ENCODE results near the gene MSL2.

The MSL2 gene

GRCh38 chr3:136162322-136162721 is 33.8 kb downstream of the MSL2 start:
- no peak for DNase-seq (ENCODE audit: low read depth, low spot score)
- no peak overlapping the region for H3K4me3 ChIP-seq (ENCODE audit: low read depth, low read length)
- TF ChIP-seq, protein P1, sequence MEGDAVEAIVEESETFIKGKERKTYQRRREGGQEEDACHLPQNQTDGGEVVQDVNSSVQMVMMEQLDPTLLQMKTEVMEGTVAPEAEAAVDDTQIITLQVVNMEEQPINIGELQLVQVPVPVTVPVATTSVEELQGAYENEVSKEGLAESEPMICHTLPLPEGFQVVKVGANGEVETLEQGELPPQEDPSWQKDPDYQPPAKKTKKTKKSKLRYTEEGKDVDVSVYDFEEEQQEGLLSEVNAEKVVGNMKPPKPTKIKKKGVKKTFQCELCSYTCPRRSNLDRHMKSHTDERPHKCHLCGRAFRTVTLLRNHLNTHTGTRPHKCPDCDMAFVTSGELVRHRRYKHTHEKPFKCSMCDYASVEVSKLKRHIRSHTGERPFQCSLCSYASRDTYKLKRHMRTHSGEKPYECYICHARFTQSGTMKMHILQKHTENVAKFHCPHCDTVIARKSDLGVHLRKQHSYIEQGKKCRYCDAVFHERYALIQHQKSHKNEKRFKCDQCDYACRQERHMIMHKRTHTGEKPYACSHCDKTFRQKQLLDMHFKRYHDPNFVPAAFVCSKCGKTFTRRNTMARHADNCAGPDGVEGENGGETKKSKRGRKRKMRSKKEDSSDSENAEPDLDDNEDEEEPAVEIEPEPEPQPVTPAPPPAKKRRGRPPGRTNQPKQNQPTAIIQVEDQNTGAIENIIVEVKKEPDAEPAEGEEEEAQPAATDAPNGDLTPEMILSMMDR (IDR thresholded peaks at IDR 0.05; ENCODE audit: low read depth, low read length): no peak
- in situ Hi-C loops (cut with HindIII; ENCODE audit: low sequenced_read_pairs): no loop called here

- in situ Hi-C loops (cut with HindIII; ENCODE audit: low sequenced_read_pairs): no loop called here
- DNase-seq (ENCODE audit: low read depth, low spot score): no peak
Observed at GRCh38 chr3:136161516-136161915, 34.6 kb downstream of the MSL2 start.

DNA sequence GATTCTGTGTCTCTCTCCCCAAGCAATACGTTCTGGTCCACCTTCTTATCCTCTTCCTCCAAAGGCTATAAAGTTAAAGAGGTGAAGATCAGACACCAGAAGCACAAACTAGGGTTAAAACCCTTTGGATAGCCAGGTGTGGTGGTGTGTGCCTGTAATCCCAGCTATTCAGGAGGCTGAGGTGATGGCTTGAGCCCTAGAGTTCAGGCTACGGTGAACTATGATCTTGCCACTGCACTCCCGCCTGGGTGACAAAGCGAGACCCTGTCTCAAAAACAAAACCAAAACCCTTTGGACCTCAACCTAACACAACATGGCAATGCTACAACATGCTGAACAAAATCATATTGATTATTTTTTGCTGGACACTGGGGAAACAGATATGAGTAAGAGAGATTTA is 43.2 kb downstream of the MSL2 start:
- TF ChIP-seq, protein P1 (IDR thresholded peaks at IDR 0.05; ENCODE audit: low read depth, low read length): no peak

More at GRCh38 chr3:136161516-136161915, 34.6 kb downstream of the MSL2 start:
- H3K4me3 ChIP-seq (ENCODE audit: low read depth, low read length): no peak overlapping the region
- TF ChIP-seq, protein P1 (IDR thresholded peaks at IDR 0.05; ENCODE audit: low read depth, low read length): no peak

GRCh38 chr3:136152176-136152843 is 43.8 kb downstream of the MSL2 start:
- TF ChIP-seq, protein P1 (IDR thresholded peaks at IDR 0.05; ENCODE audit: low read depth, low read length): no peak
- in situ Hi-C loops (cut with HindIII; ENCODE audit: low sequenced_read_pairs): no loop called here
- no peak for DNase-seq (ENCODE audit: low read depth, low spot score)
- no peak overlapping the region for H3K4me3 ChIP-seq (ENCODE audit: low read depth, low read length)

More for the DNA sequence above, 43.2 kb downstream of the MSL2 start:
- in situ Hi-C loops (cut with HindIII; ENCODE audit: low sequenced_read_pairs): no loop called here
- no peak for DNase-seq (ENCODE audit: low read depth, low spot score)
- H3K4me3 ChIP-seq (ENCODE audit: low read depth, low read length): no peak overlapping the region

DNA sequence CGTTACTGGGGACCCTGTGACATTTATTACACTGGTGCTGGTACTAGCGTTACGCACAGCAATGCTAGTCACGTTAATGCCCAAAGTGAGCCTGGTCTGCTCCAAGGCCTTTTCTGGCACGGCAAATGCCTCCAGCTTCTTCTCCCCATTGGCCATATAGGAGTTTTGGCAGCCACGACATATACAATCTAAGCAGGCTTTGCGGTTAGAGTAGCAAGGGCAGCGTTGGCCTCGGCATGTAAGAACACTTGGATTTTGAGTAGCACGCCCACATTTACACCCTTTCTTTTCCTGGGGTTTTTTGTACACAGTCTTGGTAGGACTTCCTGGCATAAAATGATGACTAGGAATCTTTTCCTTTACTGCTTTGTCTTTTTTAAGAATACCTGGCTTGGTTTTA is 44.9 kb downstream of the MSL2 start:
- in situ Hi-C loops (cut with HindIII; ENCODE audit: low sequenced_read_pairs): no loop called here

DNA sequence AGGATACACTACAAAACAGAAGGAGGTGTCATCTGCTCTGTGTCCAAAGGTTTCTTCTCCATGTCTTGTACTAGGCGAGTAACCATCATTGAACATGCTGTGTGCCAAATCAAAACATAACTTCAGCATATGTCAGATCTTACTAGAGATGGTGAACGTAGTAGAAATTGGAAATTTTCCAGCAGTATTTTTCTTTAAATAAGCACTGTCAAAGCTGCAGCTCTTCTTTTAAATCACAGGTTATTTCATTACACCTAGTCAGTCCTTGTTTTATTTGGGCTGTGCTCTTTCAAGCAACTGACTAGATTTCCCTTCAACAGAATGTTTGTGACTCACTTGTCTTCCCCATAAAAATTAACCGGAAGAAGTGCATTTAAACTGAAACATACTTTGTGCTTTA is 46.5 kb downstream of the MSL2 start:
- DNase-seq (ENCODE audit: low read depth, low spot score): peak; percentile 46
- TF ChIP-seq, protein P1 (IDR thresholded peaks at IDR 0.05; ENCODE audit: low read depth, low read length): no peak
- no peak overlapping the region for H3K4me3 ChIP-seq (ENCODE audit: low read depth, low read length)
- in situ Hi-C loops (cut with HindIII; ENCODE audit: low sequenced_read_pairs): no loop called here

More for the DNA sequence above, 44.9 kb downstream of the MSL2 start:
- TF ChIP-seq, protein P1 (IDR thresholded peaks at IDR 0.05; ENCODE audit: low read depth, low read length): no peak
- no peak overlapping the region for H3K4me3 ChIP-seq (ENCODE audit: low read depth, low read length)
- no peak for DNase-seq (ENCODE audit: low read depth, low spot score)

Data from astrocyte of the spinal cord (primary cell).